ENCODE measurements around the gene ARHGAP11A. TPM values are rescaled to one million over a fixed set of nuclear protein-coding genes. Genes with fewer than 3 reads are reported as not detected.

ARHGAP11A gene
- total RNA-seq, 2 experiments from 2014 or later = 4.7 to 5.8 TPM

- Mint-ChIP-seq H3K4me1 (ENCODE audit: low read depth) (peaks cover 5% of the 10 kb centered on the region), H3K27ac (no peak overlapping the region), H3K4me3 (no peak overlapping the region), H3K27me3 (no peaks in the 10 kb centered on the region), H3K36me3 (ENCODE audit: low read depth) (no peaks in the 10 kb centered on the region), H3K9me3 (no peaks in the 10 kb centered on the region)
- H3K27ac ChIP-seq (ENCODE audit: low read depth in 1 of 2, low read length in 2 of 2) = no peak overlapping the region
- H3K36me3 ChIP-seq (ENCODE audit: insufficient read depth, low read length) = no peaks in the 10 kb centered on the region
- CTCF ChIA-PET = interaction anchor here (0.9 kb wide), 1 partner anchor 16 kb away, joined by 3 read pairs; no protein-coding TSS in a partner anchor
- intact Hi-C loops (cut with DNase I, micrococcal nuclease) = no loop called here
- H3K4me1 ChIP-seq (ENCODE audit: insufficient read depth, low read length) = peaks cover 3% of the 10 kb centered on the region
- POLR2A ChIA-PET = no interaction called here
- H3K9me3 ChIP-seq (ENCODE audit: control insufficient read depth in 1 of 2, insufficient read depth in 1 of 2, low read length in 2 of 2) = no peaks in the 10 kb centered on the region
- TF ChIP-seq CTCF (IDR thresholded peaks at IDR 0.05) = no peak
- DNase-seq (no peak), ATAC-seq (ENCODE audit: poor library complexity) (no peak)
- no peaks in the 10 kb centered on the region for H3K27me3 ChIP-seq (ENCODE audit: control insufficient read depth in 1 of 2, insufficient read depth in 2 of 2, low read length in 2 of 2)
- no peak overlapping the region for H3K4me3 ChIP-seq (ENCODE audit: low read length)
These were observed 40.8 kb downstream of the ARHGAP11A start for GRCh38 chr15:32656091-32656490.

GRCh38 chr15:32656496-32656895 is 41.2 kb downstream of the ARHGAP11A start:
- DNase-seq (no peak), ATAC-seq (ENCODE audit: poor library complexity) (no peak)
- no peak overlapping the region for H3K4me3 ChIP-seq (ENCODE audit: low read length)
- H3K4me1 ChIP-seq (ENCODE audit: insufficient read depth, low read length) = peaks cover 3% of the 10 kb centered on the region
- no peak overlapping the region for H3K27ac ChIP-seq (ENCODE audit: low read depth in 1 of 2, low read length in 2 of 2)
- H3K27me3 Mint-ChIP-seq = no peaks in the 10 kb centered on the region
- intact Hi-C loops (cut with DNase I, micrococcal nuclease) = no loop called here
- H3K36me3 Mint-ChIP-seq (ENCODE audit: low read depth) = no peaks in the 10 kb centered on the region
- H3K9me3 ChIP-seq (ENCODE audit: control insufficient read depth in 1 of 2, insufficient read depth in 1 of 2, low read length in 2 of 2) = no peaks in the 10 kb centered on the region
- no peaks in the 10 kb centered on the region for H3K36me3 ChIP-seq (ENCODE audit: insufficient read depth, low read length)
- no peak for TF ChIP-seq CTCF (IDR thresholded peaks at IDR 0.05)
- H3K9me3 Mint-ChIP-seq = no peaks in the 10 kb centered on the region
- peaks cover 5% of the 10 kb centered on the region for H3K4me1 Mint-ChIP-seq (ENCODE audit: low read depth)
- H3K27ac Mint-ChIP-seq = no peak overlapping the region
- CTCF ChIA-PET = no interaction called here
- no peaks in the 10 kb centered on the region for H3K27me3 ChIP-seq (ENCODE audit: control insufficient read depth in 1 of 2, insufficient read depth in 2 of 2, low read length in 2 of 2)
- no peak overlapping the region for H3K4me3 Mint-ChIP-seq
- POLR2A ChIA-PET = no interaction called here

- Histone ChIP-seq H3K36me3 (ENCODE audit: insufficient read depth, low read length) (no peaks in the 10 kb centered on the region), H3K9me3 (ENCODE audit: control insufficient read depth in 1 of 2, insufficient read depth in 1 of 2, low read length in 2 of 2) (no peaks in the 10 kb centered on the region), H3K4me1 (ENCODE audit: insufficient read depth, low read length) (peaks cover 3% of the 10 kb centered on the region), H3K27me3 (ENCODE audit: control insufficient read depth in 1 of 2, insufficient read depth in 2 of 2, low read length in 2 of 2) (no peaks in the 10 kb centered on the region), H3K4me3 (ENCODE audit: low read length) (no peak overlapping the region), H3K27ac (ENCODE audit: low read depth in 1 of 2, low read length in 2 of 2) (no peak overlapping the region)
- intact Hi-C loops (cut with DNase I, micrococcal nuclease) = no loop called here
- H3K36me3 Mint-ChIP-seq (ENCODE audit: low read depth) = no peaks in the 10 kb centered on the region
- no peaks in the 10 kb centered on the region for H3K9me3 Mint-ChIP-seq
- H3K4me1 Mint-ChIP-seq (ENCODE audit: low read depth) = peaks cover 5% of the 10 kb centered on the region
- peak in 3 of 14 experiments; percentile 22 to 53 (median 29) for DNase-seq
- CTCF ChIA-PET = no interaction called here
- no peak overlapping the region for H3K4me3 Mint-ChIP-seq
- peak; percentile 34 for ATAC-seq (ENCODE audit: poor library complexity)
- H3K27me3 Mint-ChIP-seq = no peaks in the 10 kb centered on the region
- POLR2A ChIA-PET = no interaction called here
- H3K27ac Mint-ChIP-seq = no peak overlapping the region
- TF ChIP-seq CTCF (IDR thresholded peaks at IDR 0.05) = no peak
These were observed 42.0 kb downstream of the ARHGAP11A start for GRCh38 chr15:32657198-32657883.

Measured in CD4-positive, alpha-beta T cell (primary cell).